UCSD-AML1 (cell line): ENCODE measurements around the gene RGS19.
"Not testable (repeated sequence)": the region's sequence is repeated elsewhere in the genome, so short reads cannot be mapped to it uniquely, and the experiment has no call there.

ENCODE experiments used
- DNase-seq: peaks from one replicate; lab custom pipeline; 2025; ENCODE audit not compliant: unreplicated experiment; lab: John Stamatoyannopoulos, UW

Gene RGS19

DNA sequence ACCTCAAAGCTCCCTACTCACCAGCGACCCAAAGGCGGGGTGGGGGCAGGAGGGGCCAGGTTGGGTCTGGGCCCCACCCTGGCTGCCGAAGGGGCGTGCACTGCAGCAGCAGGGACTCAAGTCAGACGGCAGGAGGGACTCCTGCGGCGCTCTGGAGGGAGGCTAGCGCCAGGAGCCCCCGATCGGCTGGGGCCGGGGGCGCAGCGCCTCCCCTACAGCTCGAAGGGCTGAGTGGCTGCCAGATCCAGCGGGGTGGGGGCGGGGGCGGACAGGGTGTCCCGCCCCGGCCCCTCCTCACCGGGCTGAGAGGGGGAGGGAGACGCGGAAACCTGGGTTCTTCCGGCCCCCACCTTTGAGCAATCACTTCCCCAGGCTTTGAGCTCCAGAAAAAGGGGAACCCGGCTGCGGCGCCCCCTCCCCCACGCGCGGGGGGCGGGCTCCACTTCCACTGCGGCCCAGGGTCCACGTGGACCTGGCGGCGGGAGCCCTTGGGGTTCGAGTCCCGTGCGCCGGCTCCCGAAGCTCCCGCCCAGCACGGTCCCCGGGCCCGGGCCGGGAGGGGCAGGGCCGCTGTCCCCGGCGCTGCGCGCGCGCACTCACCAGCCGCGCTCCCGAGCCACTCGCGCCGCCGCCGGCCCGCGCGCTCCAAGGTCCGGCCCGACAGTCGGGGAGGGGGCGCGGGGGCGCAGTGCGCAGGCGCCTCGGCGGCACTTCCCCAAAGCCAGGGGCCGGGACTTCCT, at the start of gene RGS19:
Gene RGS19, minus strand, starts transcription at position 246 of the 740 bp plus-strand sequence. CDS start 2,632 bp downstream, outside the sequence.
- peak; percentile 96 for DNase-seq

GRCh38 chr20:64123517-64123916, 44.2 kb upstream of the RGS19 start:
- DNase-seq, result not testable (repeated sequence)

DNA sequence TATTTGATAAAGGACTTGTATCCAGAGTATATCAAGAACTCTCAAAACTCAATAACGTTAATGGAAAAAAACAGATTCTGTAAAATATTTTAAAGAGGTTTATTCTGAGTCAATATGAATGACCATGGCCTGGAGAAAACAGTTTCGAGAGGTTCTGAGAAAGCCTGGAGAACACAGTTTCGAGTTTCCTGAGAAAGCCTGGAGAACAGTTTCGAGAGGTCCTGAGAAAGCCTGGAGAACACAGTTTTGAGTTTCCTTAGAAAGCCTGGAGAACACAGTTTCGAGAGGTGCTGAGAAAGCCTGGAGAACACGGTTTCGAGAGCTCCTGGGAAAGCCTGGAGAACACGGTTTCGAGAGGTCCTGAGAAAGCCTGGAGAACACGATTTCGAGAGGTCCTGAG, 43.6 kb upstream of the RGS19 start:
- not testable (repeated sequence) for DNase-seq

DNA sequence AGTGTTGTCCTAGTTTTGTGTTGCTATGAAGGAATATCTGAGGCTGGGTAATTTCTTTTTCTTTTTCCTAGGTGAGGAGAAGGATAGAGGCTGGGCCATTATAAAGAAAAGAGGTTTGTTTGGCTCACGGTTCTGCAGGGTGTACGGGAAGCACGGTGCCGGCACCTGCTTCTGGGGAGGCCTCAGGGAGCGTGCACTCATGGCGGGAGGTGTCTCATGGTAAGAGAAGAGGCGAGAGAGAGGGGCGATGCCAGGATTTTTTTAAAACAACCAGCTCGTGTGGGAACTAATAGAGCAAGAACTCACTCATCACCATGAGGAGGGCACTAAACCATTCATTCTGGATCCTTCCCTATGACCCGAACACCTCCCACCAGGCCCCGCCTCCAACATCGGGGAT, 42.3 kb upstream of the RGS19 start:
- DNase-seq, result no peak

DNA sequence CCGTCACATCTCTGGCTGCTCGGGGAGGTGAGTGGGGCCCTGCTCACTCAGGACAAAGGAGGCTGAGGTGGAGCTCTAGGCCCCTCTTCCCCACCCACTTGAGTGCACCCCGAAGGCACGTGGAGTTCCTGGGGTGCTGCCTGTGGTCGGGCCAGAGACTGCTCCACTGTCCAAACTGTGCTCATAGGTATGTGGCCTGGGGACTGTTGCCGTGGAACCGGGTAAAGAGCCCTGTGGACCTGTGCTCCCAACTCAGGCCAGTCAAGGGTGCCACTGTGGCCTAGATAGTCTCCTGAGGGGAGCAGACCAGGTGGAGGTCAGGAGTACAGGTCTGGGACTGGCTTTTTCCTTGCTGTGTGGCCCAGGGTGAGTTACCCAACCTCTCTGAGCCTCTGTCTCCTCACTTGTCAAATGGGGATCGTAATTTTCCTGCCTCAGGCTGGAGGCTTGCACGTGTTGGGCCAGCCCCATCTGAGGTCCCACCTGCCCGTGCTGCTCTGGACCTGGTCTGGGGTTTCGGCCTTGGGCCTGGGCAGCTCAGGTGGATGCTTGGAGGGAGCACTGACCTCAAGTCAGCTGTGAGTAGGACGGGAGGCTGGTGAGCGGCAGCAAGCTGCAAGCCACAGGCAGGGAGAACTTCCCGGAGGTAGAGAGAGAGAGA, 40.5 kb upstream of the RGS19 start:
- no peak for DNase-seq

- no peak for DNase-seq
Measured at GRCh38 chr20:64119301-64119680, 40.0 kb upstream of the RGS19 start.

GRCh38 chr20:64117432-64117777, 38.1 kb upstream of the RGS19 start:
- not testable (repeated sequence) for DNase-seq

DNA sequence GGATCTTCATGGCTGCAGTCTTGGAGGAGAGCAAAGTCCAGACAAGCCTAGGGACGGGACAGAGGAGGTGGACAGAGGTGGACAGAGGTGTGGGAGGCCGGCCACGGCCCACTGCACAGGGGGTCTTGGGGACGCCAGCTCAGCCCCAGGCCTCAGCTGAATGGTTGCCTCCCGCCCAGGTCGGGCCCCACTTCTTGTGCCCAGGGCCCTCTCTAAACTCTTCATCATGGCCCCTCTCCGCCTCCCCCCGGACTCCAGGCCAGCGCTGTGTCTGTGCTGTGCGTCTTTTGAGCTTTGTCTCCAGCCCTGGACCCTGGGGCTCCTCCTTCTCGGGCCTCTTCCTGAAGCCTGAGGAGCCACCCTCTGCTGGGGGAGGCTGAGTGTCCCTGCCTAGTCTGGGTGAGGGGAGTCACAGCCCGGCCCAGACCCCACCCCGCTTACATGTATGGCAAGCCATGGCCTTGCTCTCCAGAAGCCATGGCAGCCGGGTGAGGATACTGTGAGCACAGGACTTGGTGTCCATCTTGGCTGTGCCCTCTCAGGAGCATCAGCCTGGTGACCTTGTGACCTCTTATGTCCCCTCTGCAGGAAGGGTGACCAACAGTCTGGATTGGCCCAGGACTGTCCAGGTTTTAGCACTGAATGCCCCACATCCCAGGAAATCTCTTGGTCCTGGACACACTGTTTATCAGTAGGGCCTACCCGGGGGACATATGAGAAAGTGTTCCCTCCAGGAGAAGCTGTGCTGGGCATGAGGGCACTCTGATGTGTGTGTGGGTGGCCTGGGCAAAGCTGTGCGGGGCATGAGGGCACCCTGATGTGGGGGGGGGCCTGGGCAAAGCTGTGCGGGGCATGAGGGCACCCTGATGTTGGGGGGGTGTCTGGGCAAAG, 37.5 kb upstream of the RGS19 start:
- DNase-seq, result no peak

DNA sequence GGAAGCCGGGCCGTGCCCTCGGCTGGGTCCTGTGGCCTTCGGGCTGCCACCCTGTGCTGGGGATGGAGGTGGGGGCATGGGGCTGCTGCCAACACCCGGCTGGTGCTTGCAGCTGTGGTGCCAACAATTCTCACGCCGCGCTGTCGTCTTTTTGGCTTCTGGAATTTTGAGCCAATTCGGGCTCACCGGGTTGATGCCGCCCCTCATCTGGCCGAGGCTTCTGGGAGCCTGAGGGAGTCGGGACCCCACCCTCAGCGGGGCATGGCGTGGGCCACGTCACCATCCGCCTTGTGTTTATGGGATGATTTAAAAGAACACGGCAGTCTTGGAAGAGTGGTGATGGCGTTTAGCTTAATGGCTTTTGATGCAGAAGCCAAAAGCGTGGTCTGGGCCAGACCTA, 36.7 kb upstream of the RGS19 start:
- no peak for DNase-seq

GRCh38 chr20:64115171-64115911, 36.0 kb upstream of the RGS19 start:
- no peak for DNase-seq

- no peak for DNase-seq
Measured at GRCh38 chr20:64114356-64114971, 35.1 kb upstream of the RGS19 start.

DNA sequence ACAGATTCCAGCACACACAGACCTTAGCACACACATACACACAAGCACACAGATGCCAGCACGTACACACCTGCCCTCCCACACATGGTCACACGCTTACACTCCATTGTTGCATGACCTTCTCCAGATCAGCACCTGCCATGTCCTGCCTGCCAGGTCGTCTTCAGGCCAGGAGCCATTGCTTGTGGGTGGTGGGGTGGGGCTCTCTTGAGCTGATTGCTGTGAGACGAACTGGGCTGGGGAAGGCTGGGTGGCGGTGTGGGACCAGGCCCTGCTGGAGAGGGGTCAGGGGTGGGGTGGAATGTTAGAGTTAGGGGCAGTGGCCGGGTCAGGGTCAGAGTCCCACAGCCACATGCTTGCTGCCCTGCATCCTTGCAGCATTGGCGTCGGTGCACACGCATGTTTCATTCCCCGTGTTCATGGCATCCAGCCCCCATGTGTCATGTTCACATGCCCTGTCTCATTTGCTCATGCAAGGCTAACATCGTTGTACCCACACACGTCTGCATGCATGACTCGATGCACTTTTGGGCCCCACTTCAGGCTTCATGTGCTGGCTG, 34.6 kb upstream of the RGS19 start:
- DNase-seq, result no peak

DNA sequence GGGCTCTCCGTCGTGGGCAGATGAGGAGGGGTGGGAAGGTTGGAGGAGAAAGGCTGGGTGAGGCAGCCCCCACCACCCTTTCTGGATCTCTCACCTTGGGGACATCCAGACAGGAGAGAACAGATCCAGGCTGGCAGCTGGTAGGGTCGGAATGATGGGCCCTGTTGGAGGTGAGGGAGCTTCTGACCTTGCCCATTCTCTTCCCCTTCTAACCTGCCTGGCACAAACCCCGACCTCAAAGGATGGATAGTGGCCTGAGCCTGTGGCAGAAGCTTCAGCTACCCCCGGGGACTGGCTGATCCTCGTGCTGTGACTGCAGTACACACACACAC, 34.1 kb upstream of the RGS19 start:
- DNase-seq, result no peak

- DNase-seq, result no peak
Measured at GRCh38 chr20:64112691-64113443, 33.5 kb upstream of the RGS19 start.

GRCh38 chr20:64111841-64112641, 32.7 kb upstream of the RGS19 start:
- peak; percentile 43 for DNase-seq

- no peak for DNase-seq
Measured at GRCh38 chr20:64110411-64111068, 31.2 kb upstream of the RGS19 start.

DNA sequence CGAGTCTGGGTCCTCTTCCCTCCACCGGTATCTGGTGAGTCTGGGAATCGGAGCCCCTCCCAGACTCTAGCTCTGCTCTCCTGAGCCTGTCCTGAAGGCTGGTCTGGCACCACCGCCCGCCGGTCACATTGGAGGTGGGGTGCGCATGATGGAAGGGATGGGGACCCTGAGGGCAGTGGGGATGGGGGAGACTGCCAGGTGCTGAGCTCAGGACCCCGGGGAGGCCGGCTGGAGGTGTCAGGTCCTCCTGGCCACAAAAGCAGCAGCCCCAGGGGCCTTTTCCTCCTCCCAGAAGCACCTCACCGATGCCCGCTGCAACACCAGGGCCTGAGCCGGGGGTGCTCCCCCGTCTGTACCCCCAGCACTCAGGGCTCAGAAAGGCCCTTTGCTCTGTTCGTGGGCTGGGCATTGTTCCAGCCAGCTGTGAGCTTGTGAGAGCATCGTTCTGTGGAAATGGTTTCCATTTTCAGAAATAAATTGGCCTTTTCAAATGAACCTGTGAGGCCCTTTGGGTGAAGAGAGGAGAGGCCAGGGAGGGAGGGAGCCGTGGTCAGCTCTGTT, 30.6 kb upstream of the RGS19 start:
- no peak for DNase-seq
